ENCODE measurements around the gene SP7. TPM values are rescaled to one million over a fixed set of nuclear protein-coding genes. Genes with fewer than 3 reads are reported as not detected.
"Not testable (repeated sequence)": the region's sequence is repeated elsewhere in the genome, so short reads cannot be mapped to it uniquely, and the experiment has no call there.

SP7 gene
- total RNA-seq, 1 donor from 2014 or later, result not detected

DNA sequence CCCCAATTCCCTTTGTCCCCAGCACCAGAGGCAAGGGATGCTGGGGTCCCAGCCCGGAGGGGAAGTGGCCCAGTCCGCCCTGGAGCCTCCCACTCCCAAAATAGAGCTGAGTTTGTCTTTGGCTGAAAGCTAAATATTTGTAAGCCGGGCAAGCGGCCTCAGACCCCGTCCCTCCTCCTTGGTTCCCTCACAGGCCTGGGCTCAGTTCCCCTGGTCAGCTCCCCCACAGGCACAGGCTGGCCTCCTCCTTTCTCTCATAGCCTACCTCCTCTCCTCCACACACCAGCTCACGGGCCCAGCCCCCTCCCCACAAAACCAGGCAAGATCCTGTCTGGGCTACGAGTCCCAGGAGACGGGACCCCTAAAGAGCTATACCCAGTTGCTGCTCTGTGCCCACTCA is 1.3 kb downstream of the SP7 start:
- TF ChIP-seq CTCF (IDR thresholded peaks at IDR 0.05; ENCODE audit: borderline replicate concordance), result no peak
- Histone ChIP-seq H3K9me3 (replicated peaks) (no peaks in the 10 kb centered on the region), H3K27me3 (ENCODE audit: low read depth) (peaks cover 78% of the 10 kb centered on the region), H3K27ac (replicated peaks) (no peak overlapping the region), H3K36me3 (no peaks in the 10 kb centered on the region), H3K4me1 (no peaks in the 10 kb centered on the region), H3K4me3 (no peak overlapping the region)
- intact Hi-C loops (cut with micrococcal nuclease), result no loop called here
- no peak for DNase-seq

DNA sequence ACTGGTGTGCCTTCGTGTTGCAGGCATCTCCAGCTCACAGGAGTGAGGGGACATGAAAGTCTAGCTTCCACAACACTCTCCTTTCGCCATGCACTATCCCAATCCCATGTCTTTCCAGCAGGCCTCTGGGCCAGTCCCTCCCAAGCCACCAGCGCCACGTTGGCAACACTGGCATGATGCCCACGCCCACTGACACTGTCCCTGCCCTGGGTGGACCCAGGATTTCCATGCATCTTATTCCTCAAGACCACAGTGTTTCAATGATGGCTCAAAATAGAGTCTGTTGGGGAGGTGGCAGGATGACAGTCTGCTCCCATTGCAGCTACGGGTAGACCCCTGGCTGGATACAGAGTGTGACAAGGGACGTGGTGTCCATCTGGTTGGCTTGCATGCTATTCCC is 2.3 kb downstream of the SP7 start:
- intact Hi-C loops (cut with micrococcal nuclease), result no loop called here
- Histone ChIP-seq H3K36me3 (no peaks in the 10 kb centered on the region), H3K9me3 (replicated peaks) (no peaks in the 10 kb centered on the region), H3K27ac (replicated peaks) (no peak overlapping the region), H3K4me1 (no peaks in the 10 kb centered on the region), H3K4me3 (no peak overlapping the region), H3K27me3 (ENCODE audit: low read depth) (peaks cover 78% of the 10 kb centered on the region)
- DNase-seq, result no peak
- TF ChIP-seq CTCF (IDR thresholded peaks at IDR 0.05; ENCODE audit: borderline replicate concordance), result no peak

- intact Hi-C loops (cut with micrococcal nuclease), result no loop called here
- DNase-seq, result no peak
- Histone ChIP-seq H3K27me3 (ENCODE audit: low read depth) (peaks cover 78% of the 10 kb centered on the region), H3K4me1 (no peaks in the 10 kb centered on the region), H3K4me3 (no peak overlapping the region), H3K36me3 (no peaks in the 10 kb centered on the region), H3K27ac (replicated peaks) (no peak overlapping the region), H3K9me3 (replicated peaks) (no peaks in the 10 kb centered on the region)
- no peak for TF ChIP-seq CTCF (IDR thresholded peaks at IDR 0.05; ENCODE audit: borderline replicate concordance)
These were observed 2.9 kb downstream of the SP7 start for GRCh38 chr12:53333289-53333688.

DNA sequence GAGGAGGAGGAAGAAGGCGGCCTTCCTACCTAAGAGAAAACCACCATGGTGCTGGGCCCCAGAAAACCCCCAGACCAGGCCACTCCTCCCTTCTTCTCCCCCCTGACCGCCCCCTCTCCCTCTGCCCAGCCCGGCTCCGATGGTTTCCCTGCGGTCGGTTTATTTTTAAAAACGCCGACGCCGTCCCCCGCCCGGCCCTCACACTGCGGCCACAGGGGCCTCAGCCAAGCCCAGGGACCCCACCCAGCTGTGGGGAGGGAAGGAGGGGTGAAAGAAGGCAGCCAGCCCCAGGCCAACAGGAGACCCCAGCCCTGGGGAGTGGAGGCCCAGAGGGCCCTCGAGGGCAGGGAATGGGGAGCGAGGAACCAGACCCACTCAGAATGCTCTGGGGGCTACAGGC is 3.4 kb downstream of the SP7 start:
- Histone ChIP-seq H3K27me3 (ENCODE audit: low read depth) (peaks cover 78% of the 10 kb centered on the region), H3K36me3 (no peaks in the 10 kb centered on the region), H3K4me3 (no peak overlapping the region), H3K4me1 (no peaks in the 10 kb centered on the region), H3K9me3 (replicated peaks) (no peaks in the 10 kb centered on the region), H3K27ac (replicated peaks) (no peak overlapping the region)
- no peak for DNase-seq
- intact Hi-C loops (cut with micrococcal nuclease), result no loop called here
- TF ChIP-seq CTCF (IDR thresholded peaks at IDR 0.05; ENCODE audit: borderline replicate concordance), result no peak

- H3K4me3 ChIP-seq; H3K27ac ChIP-seq (replicated peaks); H3K4me1 ChIP-seq; intact Hi-C loops (cut with micrococcal nuclease); H3K9me3 ChIP-seq (replicated peaks); H3K36me3 ChIP-seq; DNase-seq: not testable (repeated sequence)
- H3K27me3 ChIP-seq (ENCODE audit: low read depth), result peaks cover 74% of the 10 kb centered on the region
These were observed 3.8 kb downstream of the SP7 start for GRCh38 chr12:53332339-53332738.

DNA sequence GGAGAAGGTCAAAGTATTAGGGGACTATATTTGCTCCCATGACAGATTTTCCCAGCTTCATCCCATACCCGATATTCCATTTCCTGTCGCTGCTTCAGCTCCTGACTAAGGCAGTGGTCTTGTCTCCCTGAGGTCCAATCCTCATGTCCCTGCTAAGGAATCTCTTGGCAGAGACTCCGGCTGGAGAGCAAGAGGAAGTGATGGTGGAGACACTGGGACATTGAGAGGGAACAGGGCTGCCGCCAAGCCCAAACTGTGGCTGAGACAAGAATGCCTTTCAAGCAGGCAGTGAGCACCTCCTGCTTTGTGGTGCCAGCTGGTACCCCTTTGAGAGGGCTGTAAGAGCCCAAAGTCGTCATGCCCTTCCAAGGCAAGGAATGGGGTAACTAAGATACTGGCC is 5.5 kb downstream of the SP7 start:
- Histone ChIP-seq H3K4me1 (peaks cover 6% of the 10 kb centered on the region), H3K4me3 (no peak overlapping the region), H3K27ac (replicated peaks) (peak overlapping the region; percentile 44), H3K36me3 (no peaks in the 10 kb centered on the region), H3K27me3 (ENCODE audit: low read depth) (peaks cover 58% of the 10 kb centered on the region), H3K9me3 (replicated peaks) (no peaks in the 10 kb centered on the region)
- no peak for TF ChIP-seq CTCF (IDR thresholded peaks at IDR 0.05; ENCODE audit: borderline replicate concordance)
- intact Hi-C loops (cut with micrococcal nuclease), result no loop called here
- no peak for DNase-seq

Measured in left ventricle myocardium inferior (tissue), 1 donor.